HG02610 (cell line): ENCODE measurements around the gene ETS1.

Source experiments
- ATAC-seq: cut with Tn5 transposase; IDR thresholded peaks from one replicate; pipeline ENCODE4 v1.9.1; 2021; ENCODE audit warnings: mild to moderate bottlenecking, moderate library complexity; ENCODE audit not compliant: unreplicated experiment

ETS1 gene

GRCh38 chr11:128619540-128620308 lies 32.4 kb upstream of the ETS1 start:
- no peak for ATAC-seq

- ATAC-seq, result no peak
Measured at GRCh38 chr11:128619007-128619406, 31.6 kb upstream of the ETS1 start.

DNA sequence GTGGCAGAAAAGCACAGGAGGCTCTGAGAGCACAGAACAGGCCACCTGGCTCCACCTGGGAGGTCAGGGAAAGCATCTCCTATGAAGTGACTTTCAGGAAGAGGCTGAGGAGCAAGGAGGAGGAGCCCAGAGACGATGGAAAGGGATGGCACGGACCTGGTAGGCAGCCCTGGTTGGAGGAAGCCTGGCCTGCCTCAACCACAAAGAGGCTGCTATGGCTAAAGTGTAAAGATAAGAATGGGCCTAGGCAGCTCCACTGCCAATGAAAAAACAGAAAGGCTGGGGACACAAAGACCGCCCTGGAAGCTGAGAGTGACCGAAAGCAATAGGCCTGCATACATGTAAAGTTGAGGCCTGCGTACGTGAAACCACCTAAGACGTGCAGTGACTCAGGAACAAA lies 31.2 kb upstream of the ETS1 start:
- ATAC-seq, result no peak

DNA sequence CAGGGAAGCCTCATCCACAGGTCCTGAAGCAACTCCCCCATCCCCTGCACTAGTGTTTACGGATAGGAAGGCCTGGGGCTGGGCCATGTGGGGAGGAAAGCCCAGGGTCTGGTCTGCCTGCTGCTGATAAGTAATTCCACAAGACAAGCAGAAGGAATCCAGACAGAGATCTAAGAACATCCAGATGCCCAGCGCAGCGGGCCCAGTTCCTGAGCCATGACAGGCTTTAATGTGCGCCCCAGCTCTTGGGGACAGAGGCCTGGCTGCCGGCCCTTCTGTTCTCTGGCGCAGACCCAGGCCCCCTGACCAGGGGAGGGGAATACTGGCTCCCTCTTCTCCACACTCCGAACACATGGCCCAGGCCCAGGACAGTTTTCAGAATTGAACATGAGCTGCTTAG lies 28.8 kb upstream of the ETS1 start:
- ATAC-seq, result no peak

DNA sequence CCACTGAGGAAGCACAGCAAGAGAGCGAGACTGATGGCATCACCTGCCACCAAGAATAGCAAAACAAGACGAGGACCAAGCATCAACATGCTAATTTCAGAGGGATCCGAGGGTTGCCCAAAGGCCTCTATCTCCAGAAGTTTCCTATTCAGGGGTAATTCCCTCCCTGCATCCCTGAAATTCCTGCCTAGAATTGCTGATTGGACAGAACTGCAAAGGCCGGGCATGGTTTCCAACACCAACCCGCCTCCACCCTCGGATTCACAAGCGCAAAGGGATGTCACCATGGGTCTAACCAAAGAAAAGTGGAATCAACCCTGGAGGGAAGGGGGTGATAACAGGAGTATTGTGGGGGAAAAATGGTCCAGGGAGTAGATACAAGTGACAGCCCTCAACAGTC lies 28.3 kb upstream of the ETS1 start:
- ATAC-seq, result no peak

- ATAC-seq, result no peak
Measured at GRCh38 chr11:128615076-128615475, 27.7 kb upstream of the ETS1 start.

GRCh38 chr11:128614026-128614425 lies 26.7 kb upstream of the ETS1 start:
- ATAC-seq, result no peak

- no peak for ATAC-seq
Measured at GRCh38 chr11:128613300-128613995, 26.1 kb upstream of the ETS1 start.

GRCh38 chr11:128610721-128611617 lies 23.6 kb upstream of the ETS1 start:
- ATAC-seq, result peak; percentile 93

- ATAC-seq, result no peak
Measured at GRCh38 chr11:128609785-128610184, 22.4 kb upstream of the ETS1 start.

DNA sequence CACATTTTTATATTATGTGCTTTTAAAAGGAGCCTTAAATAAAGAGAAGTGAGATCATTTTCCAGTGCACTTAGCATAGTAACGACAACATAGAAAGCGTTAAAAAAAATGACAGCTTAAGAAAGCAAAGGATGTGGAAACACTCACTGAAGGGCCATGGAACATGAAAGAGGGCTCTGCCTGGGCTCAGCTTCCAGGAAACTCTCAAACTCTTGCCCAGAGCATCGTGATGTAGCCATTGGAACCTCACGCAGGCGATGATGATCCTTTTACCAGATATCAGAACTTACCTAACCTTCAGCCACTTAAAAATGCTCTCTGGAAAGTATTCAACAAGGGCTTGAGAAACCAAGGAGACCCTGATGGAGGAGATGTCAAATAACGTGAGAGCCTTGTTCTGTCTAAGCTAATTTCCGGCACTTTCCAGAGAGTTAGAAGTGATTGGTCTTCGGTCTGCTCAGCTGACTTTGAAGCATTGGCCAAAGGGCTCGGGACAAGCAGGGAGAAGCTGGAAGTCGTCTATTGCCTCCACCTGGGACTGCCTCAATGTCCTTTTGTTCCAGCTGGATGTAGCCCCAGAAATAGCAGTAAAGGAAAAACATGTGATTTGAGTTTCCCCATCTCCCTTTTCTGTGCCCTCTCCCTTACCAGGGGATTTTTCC lies 21.5 kb upstream of the ETS1 start:
- no peak for ATAC-seq

DNA sequence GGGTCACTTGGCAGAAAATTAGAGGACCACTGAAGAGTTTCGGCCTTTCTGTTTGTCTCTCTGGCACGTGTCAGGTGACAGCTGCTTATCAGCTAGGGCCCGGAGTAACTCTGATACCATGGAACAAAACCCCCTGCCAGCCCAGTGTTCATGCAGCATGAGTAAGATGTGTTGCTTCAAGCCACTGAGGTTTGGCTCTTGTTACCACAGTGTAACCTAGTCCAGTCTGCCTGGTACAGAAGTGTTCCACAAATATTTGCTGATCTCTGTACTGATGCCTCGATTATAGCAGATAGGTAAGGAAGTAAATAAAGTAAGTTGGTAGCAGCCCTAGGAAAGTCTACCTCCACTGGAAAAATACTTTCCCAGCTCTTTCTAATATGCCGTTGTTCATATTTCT lies 20.5 kb upstream of the ETS1 start:
- no peak for ATAC-seq

- ATAC-seq, result no peak
Measured at GRCh38 chr11:128604723-128605122, 17.4 kb upstream of the ETS1 start.

GRCh38 chr11:128603752-128604414 lies 16.5 kb upstream of the ETS1 start:
- peak; percentile 64 for ATAC-seq

GRCh38 chr11:128603003-128603696 lies 15.8 kb upstream of the ETS1 start:
- no peak for ATAC-seq

DNA sequence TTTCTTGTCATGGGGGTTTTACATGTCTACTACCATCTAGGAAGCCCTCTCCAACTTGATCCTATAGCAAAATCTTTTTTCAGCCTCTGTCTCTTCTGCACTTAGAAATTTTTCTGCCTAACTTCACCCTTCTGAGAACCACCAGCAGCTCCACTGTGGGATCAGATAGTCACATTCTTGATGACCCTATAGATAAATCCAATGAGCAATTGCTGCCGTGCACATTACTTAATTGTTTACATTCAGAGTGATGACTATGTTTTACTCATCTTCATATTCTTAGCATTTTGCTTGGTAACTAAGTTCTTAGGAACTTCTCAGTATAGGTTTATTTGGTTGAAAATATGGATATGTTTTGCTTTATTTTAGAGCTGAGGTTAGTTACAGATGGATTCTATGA lies 12.4 kb upstream of the ETS1 start:
- ATAC-seq, result no peak

DNA sequence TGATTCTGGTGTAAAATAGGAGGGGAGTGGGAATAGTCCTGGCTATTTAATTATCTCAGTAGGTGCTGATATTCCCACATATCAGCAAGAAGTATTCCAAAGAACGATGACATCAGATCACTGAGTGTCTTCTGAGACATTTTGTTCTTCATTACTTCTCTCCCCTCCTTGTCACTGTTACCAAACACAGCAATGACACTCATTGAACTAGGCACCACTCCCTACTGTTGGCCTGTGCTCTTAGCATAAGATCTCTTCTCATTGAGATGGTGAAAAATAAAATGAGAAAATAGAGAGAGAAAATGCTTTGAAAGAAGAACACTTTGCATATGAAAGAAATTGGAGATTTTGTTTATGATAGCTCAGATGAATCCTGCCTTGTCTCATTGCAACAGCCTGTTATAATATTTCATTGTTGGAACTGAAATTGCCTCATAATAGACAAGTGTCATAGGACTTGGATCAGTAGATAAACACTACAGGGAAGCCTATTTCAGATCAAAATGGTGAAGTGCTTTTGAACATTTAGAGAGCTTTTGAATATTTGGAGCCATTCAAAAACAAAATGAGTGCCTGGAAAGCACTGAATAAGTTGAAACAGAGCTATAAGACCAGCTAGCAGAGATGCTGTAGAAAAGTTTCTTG lies 11.3 kb upstream of the ETS1 start:
- no peak for ATAC-seq

GRCh38 chr11:128598096-128598495 lies 10.7 kb upstream of the ETS1 start:
- ATAC-seq, result no peak

DNA sequence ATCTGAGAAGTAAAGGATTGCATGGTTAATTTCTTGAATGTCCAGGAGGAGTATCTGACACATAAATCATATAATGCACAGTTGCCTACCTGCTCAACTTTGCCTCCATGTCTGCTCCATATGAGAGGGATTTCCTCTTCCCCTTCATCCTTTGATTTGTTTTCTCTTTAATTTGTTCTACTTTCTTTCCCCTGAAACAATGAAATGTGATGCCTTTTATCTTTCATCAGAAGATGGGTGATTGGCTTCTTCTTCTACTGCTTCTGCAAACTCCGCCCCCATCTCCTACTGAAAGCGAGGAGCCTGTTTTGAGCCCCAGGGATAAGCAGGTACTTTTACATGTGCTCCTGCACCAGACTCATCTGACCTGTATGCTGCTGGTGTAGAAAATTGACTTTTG lies 9.9 kb upstream of the ETS1 start:
- ATAC-seq, result no peak
